Measurements from ENCODE around the gene ZSCAN29. TPM values are rescaled to one million over a fixed set of nuclear protein-coding genes. Genes with fewer than 3 reads are reported as not detected.

Gene ZSCAN29
- polyA plus RNA-seq, 3 donors, result 28.1 to 31.9 (median 31.1) TPM

Other genes with a start within 250 kb of the ZSCAN29 start
- 10 to 100 TPM; 13.3 to 16.7 (median 15.7) TPM for gene TMEM62, start 237.5 kb downstream of the ZSCAN29 start, polyA plus RNA-seq (ENCODE audit: insufficient read length in 3 of 3)
- 10 to 100 TPM; 46.7 to 56.7 (median 48.2) TPM for gene CCNDBP1, start 185.6 kb downstream of the ZSCAN29 start, polyA plus RNA-seq (ENCODE audit: insufficient read length in 3 of 3)
- 1 to 10 TPM; 1.1 to 2.6 (median 1.2) TPM for gene EPB42, start 150.0 kb downstream of the ZSCAN29 start, polyA plus RNA-seq (ENCODE audit: insufficient read length in 3 of 3)
- not detected for gene TGM5, start 104.1 kb downstream of the ZSCAN29 start, polyA plus RNA-seq (ENCODE audit: insufficient read length in 3 of 3)
- gene TGM7, start 68.8 kb downstream of the ZSCAN29 start, polyA plus RNA-seq (ENCODE audit: insufficient read length in 3 of 3), result under 1 TPM in 1 of 3 donors, not detected in 2; 0.07 TPM
- 10 to 100 TPM; 10.7 to 14.0 (median 12.5) TPM for gene LCMT2, start 40.5 kb downstream of the ZSCAN29 start, polyA plus RNA-seq (ENCODE audit: insufficient read length in 3 of 3)
- 10 to 100 TPM; 26.6 to 31.8 (median 27.0) TPM for gene TUBGCP4, start 58 bp upstream of the ZSCAN29 start, polyA plus RNA-seq (ENCODE audit: insufficient read length in 3 of 3)
- 10 to 100 TPM; 78.3 to 99.5 (median 85.6) TPM for gene TP53BP1, start 122.1 kb upstream of the ZSCAN29 start, polyA plus RNA-seq (ENCODE audit: insufficient read length in 3 of 3)
- gene MAP1A, start 146.6 kb upstream of the ZSCAN29 start, polyA plus RNA-seq (ENCODE audit: insufficient read length in 3 of 3), result 1 to 10 TPM; 6.6 to 10.0 (median 7.8) TPM
- gene PPIP5K1, start 219.2 kb upstream of the ZSCAN29 start, polyA plus RNA-seq (ENCODE audit: insufficient read length in 3 of 3), result 10 to 100 TPM; 21.8 to 29.1 (median 27.3) TPM
- gene CKMT1B, start 223.0 kb upstream of the ZSCAN29 start, polyA plus RNA-seq (ENCODE audit: insufficient read length in 3 of 3), result 1 to 10 TPM; 1.4 to 3.8 (median 2.3) TPM
- gene STRC, start 247.8 kb upstream of the ZSCAN29 start, polyA plus RNA-seq (ENCODE audit: insufficient read length in 3 of 3), result 1 to 10 TPM in 2 of 3 donors, under 1 TPM in 1; 0.59 to 1.6 (median 1.4) TPM